ENCODE results near the gene CCDC9. TPM values are rescaled to one million over a fixed set of nuclear protein-coding genes. Genes with fewer than 3 reads are reported as not detected.
A peak's percentile ranks its signal among the peaks of the same experiment; 100 is the strongest.

CCDC9 gene
- 15.0 TPM for polyA plus RNA-seq (2013, experiment 1 of 2)
- 14.2 TPM for polyA plus RNA-seq (2013, experiment 2 of 2)

- no peak within 1 kb of the TSS for H2BK15ac ChIP-seq (replicated peaks; ENCODE audit: low read depth)
- no peak within 1 kb of the TSS for H2BK120ac ChIP-seq (ENCODE audit: low read depth, low read length)
- peak within 1 kb of the TSS; percentile 25 for H3K27ac ChIP-seq (ENCODE audit: low read depth, low read length)
- no peak within 1 kb of the TSS for H2AK5ac ChIP-seq (ENCODE audit: low read length)
- H3K4me1 ChIP-seq (ENCODE audit: control insufficient read depth, low read depth, low read length): peaks cover 2% of the 10 kb centered on the region
- H3K79me2 ChIP-seq (ENCODE audit: control insufficient read depth, insufficient read depth, low read length): peaks cover 12% of the 10 kb centered on the region
- no peak within 1 kb of the TSS for H3K18ac ChIP-seq (ENCODE audit: low read length)
- peaks cover 20% of the 10 kb centered on the region for H3K79me1 ChIP-seq (ENCODE audit: low read length)
- H3K56ac ChIP-seq (ENCODE audit: low read length): peak within 1 kb of the TSS; percentile 90
- H4K8ac ChIP-seq (ENCODE audit: low read depth, low read length): no peak within 1 kb of the TSS
- DNase-seq: peak; percentile 99
- H3K4me2 ChIP-seq (ENCODE audit: low read length): peak within 1 kb of the TSS; percentile 68
- no peak within 1 kb of the TSS for H4K5ac ChIP-seq (ENCODE audit: low read length)
- H3K23ac ChIP-seq (ENCODE audit: low read length): no peak within 1 kb of the TSS
- peaks cover 5% of the 10 kb centered on the region for H3K36me3 ChIP-seq (ENCODE audit: control insufficient read depth, insufficient read depth, low read length)
- H3K27me3 ChIP-seq (ENCODE audit: insufficient read depth, low read length, poor library complexity): no peaks in the 10 kb centered on the region
- H3K4me3 ChIP-seq (ENCODE audit: low read length): peak within 1 kb of the TSS; percentile 50
- no peak within 1 kb of the TSS for H2BK5ac ChIP-seq (ENCODE audit: low read length)
- no CpG with 5 or more reads among the region's 60 CpGs for WGBS (ENCODE audit: extremely low coverage, insufficient coverage, low lambda C conversion rate)
- peak within 1 kb of the TSS; percentile 78 for H3K9ac ChIP-seq (ENCODE audit: low read length)
- H3K4ac ChIP-seq (ENCODE audit: low read depth, low read length): peak within 1 kb of the TSS; percentile 90
Measured at GRCh38 chr19:47255879-47256692, at the start of gene CCDC9. Gene CCDC9 (plus strand): TSS chr19:47256525. CDS start chr19:47258401, 1,876 bp downstream.

GRCh38 chr19:47209319-47210179 is 46.8 kb upstream of the CCDC9 start:
- H3K27ac ChIP-seq (ENCODE audit: low read depth, low read length): no peak overlapping the region
- no peak overlapping the region for H3K4ac ChIP-seq (ENCODE audit: low read depth, low read length)

DNA sequence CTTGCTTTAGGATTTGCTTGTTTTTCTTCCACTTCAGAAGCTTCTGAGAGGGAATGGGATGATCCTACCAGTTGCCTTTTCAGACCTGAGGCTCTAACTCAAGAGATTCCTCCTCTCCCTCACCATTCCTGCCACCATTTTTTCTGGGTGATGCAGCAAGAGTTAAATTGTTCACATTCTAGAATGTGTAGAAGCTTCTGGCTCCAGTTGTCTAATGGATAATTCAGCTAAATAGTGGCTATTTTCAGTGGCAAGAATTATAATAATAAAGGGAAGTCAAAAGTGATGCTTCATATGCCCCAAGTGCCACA is 46.2 kb upstream of the CCDC9 start:
- no peak overlapping the region for H4K8ac ChIP-seq (ENCODE audit: low read depth, low read length)
- H4K5ac ChIP-seq (ENCODE audit: low read length): no peak overlapping the region
- H3K4me2 ChIP-seq (ENCODE audit: low read length): no peak overlapping the region
- no peak overlapping the region for H3K9ac ChIP-seq (ENCODE audit: low read length)
- H2AK5ac ChIP-seq (ENCODE audit: low read length): no peak overlapping the region
- no peaks in the 10 kb centered on the region for H3K79me2 ChIP-seq (ENCODE audit: control insufficient read depth, insufficient read depth, low read length)
- no peak overlapping the region for H2BK5ac ChIP-seq (ENCODE audit: low read length)
- H3K27ac ChIP-seq (ENCODE audit: low read depth, low read length): peak overlapping the region; percentile 6
- no peak overlapping the region for H3K4ac ChIP-seq (ENCODE audit: low read depth, low read length)
- DNase-seq: no peak
- no peak overlapping the region for H2BK15ac ChIP-seq (replicated peaks; ENCODE audit: low read depth)
- no peak overlapping the region for H3K4me3 ChIP-seq (ENCODE audit: low read length)
- H3K18ac ChIP-seq (ENCODE audit: low read length): no peak overlapping the region
- no peaks in the 10 kb centered on the region for H3K79me1 ChIP-seq (ENCODE audit: low read length)
- H3K27me3 ChIP-seq (ENCODE audit: insufficient read depth, low read length, poor library complexity): no peaks in the 10 kb centered on the region
- peaks cover 18% of the 10 kb centered on the region for H3K36me3 ChIP-seq (ENCODE audit: control insufficient read depth, insufficient read depth, low read length)
- no peaks in the 10 kb centered on the region for H3K4me1 ChIP-seq (ENCODE audit: control insufficient read depth, low read depth, low read length)
- H2BK120ac ChIP-seq (ENCODE audit: low read depth, low read length): no peak overlapping the region
- H3K56ac ChIP-seq (ENCODE audit: low read length): peak overlapping the region; percentile 58
- no peak overlapping the region for H3K23ac ChIP-seq (ENCODE audit: low read length)

More at GRCh38 chr19:47209319-47210179, 46.8 kb upstream of the CCDC9 start:
- Histone ChIP-seq H2BK5ac (ENCODE audit: low read length) (no peak overlapping the region), H3K27me3 (ENCODE audit: insufficient read depth, low read length, poor library complexity) (no peaks in the 10 kb centered on the region), H3K4me1 (ENCODE audit: control insufficient read depth, low read depth, low read length) (no peaks in the 10 kb centered on the region), H2BK120ac (ENCODE audit: low read depth, low read length) (no peak overlapping the region), H2AK5ac (ENCODE audit: low read length) (no peak overlapping the region), H3K79me2 (ENCODE audit: control insufficient read depth, insufficient read depth, low read length) (no peaks in the 10 kb centered on the region), H4K8ac (ENCODE audit: low read depth, low read length) (no peak overlapping the region), H3K4me2 (ENCODE audit: low read length) (no peak overlapping the region), H3K79me1 (ENCODE audit: low read length) (no peaks in the 10 kb centered on the region), H3K36me3 (ENCODE audit: control insufficient read depth, insufficient read depth, low read length) (peaks cover 22% of the 10 kb centered on the region), H3K4me3 (ENCODE audit: low read length) (no peak overlapping the region), H3K23ac (ENCODE audit: low read length) (no peak overlapping the region), H4K5ac (ENCODE audit: low read length) (no peak overlapping the region), H3K9ac (ENCODE audit: low read length) (no peak overlapping the region), H2BK15ac (replicated peaks; ENCODE audit: low read depth) (no peak overlapping the region), H3K18ac (ENCODE audit: low read length) (no peak overlapping the region), H3K56ac (ENCODE audit: low read length) (no peak overlapping the region)
- no peak for DNase-seq
- WGBS (ENCODE audit: extremely low coverage, insufficient coverage, low lambda C conversion rate): no CpG with 5 or more reads among the region's 13 CpGs

- H2BK5ac ChIP-seq (ENCODE audit: low read length): no peak overlapping the region
- H3K36me3 ChIP-seq (ENCODE audit: control insufficient read depth, insufficient read depth, low read length): peaks cover 18% of the 10 kb centered on the region
- H3K9ac ChIP-seq (ENCODE audit: low read length): peak overlapping the region; percentile 32
- peak overlapping the region; percentile 5 for H4K5ac ChIP-seq (ENCODE audit: low read length)
- no peak overlapping the region for H3K4me2 ChIP-seq (ENCODE audit: low read length)
- no peak overlapping the region for H3K4me3 ChIP-seq (ENCODE audit: low read length)
- H3K56ac ChIP-seq (ENCODE audit: low read length): peak overlapping the region; percentile 58
- no peak overlapping the region for H4K8ac ChIP-seq (ENCODE audit: low read depth, low read length)
- H3K79me2 ChIP-seq (ENCODE audit: control insufficient read depth, insufficient read depth, low read length): no peaks in the 10 kb centered on the region
- no peak overlapping the region for H3K23ac ChIP-seq (ENCODE audit: low read length)
- no CpG with 5 or more reads among the region's 19 CpGs for WGBS (ENCODE audit: extremely low coverage, insufficient coverage, low lambda C conversion rate)
- no peaks in the 10 kb centered on the region for H3K79me1 ChIP-seq (ENCODE audit: low read length)
- H3K4ac ChIP-seq (ENCODE audit: low read depth, low read length): no peak overlapping the region
- H2BK15ac ChIP-seq (replicated peaks; ENCODE audit: low read depth): no peak overlapping the region
- no peaks in the 10 kb centered on the region for H3K4me1 ChIP-seq (ENCODE audit: control insufficient read depth, low read depth, low read length)
- peak; percentile 89 for DNase-seq
- H2AK5ac ChIP-seq (ENCODE audit: low read length): no peak overlapping the region
- no peak overlapping the region for H3K18ac ChIP-seq (ENCODE audit: low read length)
- H2BK120ac ChIP-seq (ENCODE audit: low read depth, low read length): no peak overlapping the region
- H3K27ac ChIP-seq (ENCODE audit: low read depth, low read length): peak overlapping the region; percentile 6
- H3K27me3 ChIP-seq (ENCODE audit: insufficient read depth, low read length, poor library complexity): no peaks in the 10 kb centered on the region
Measured at GRCh38 chr19:47210689-47211316, 45.5 kb upstream of the CCDC9 start.

DNA sequence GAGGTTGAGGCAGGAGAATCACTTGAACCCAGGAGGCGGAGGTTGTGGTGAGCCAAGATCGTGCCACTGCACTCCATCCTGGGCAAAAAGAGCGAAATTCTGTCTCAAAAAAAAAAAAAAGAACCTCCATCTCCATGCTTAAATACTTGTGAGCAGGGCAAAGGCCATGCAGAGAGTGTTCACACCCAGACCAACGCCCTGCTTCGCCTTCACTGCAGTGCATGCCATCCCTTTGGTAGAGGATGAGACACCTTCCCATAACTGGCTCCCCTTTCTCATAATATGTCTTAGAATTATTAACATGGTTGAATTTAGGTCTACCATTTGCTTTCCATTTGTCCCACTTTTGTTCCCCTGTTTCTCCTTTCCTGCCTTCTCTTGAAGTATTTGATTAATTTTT is 40.7 kb upstream of the CCDC9 start:
- Histone ChIP-seq H4K8ac (ENCODE audit: low read depth, low read length) (no peak overlapping the region), H3K4me2 (ENCODE audit: low read length) (no peak overlapping the region), H2AK5ac (ENCODE audit: low read length) (no peak overlapping the region), H3K18ac (ENCODE audit: low read length) (no peak overlapping the region), H3K4me3 (ENCODE audit: low read length) (no peak overlapping the region), H3K9ac (ENCODE audit: low read length) (no peak overlapping the region), H3K56ac (ENCODE audit: low read length) (no peak overlapping the region), H3K36me3 (ENCODE audit: control insufficient read depth, insufficient read depth, low read length) (peaks cover 2% of the 10 kb centered on the region), H3K79me2 (ENCODE audit: control insufficient read depth, insufficient read depth, low read length) (no peaks in the 10 kb centered on the region), H4K5ac (ENCODE audit: low read length) (no peak overlapping the region), H2BK15ac (replicated peaks; ENCODE audit: low read depth) (no peak overlapping the region), H3K4ac (ENCODE audit: low read depth, low read length) (no peak overlapping the region), H3K23ac (ENCODE audit: low read length) (no peak overlapping the region), H3K27me3 (ENCODE audit: insufficient read depth, low read length, poor library complexity) (no peaks in the 10 kb centered on the region), H2BK120ac (ENCODE audit: low read depth, low read length) (no peak overlapping the region), H3K79me1 (ENCODE audit: low read length) (no peaks in the 10 kb centered on the region), H3K4me1 (ENCODE audit: control insufficient read depth, low read depth, low read length) (no peaks in the 10 kb centered on the region), H2BK5ac (ENCODE audit: low read length) (no peak overlapping the region), H3K27ac (ENCODE audit: low read depth, low read length) (no peak overlapping the region)
- no peak for DNase-seq
- no CpG with 5 or more reads among the region's 5 CpGs for WGBS (ENCODE audit: extremely low coverage, insufficient coverage, low lambda C conversion rate)

All from mesendoderm (in vitro differentiated cells).